NCI-H146 treated with DMSO at 0.1 percent for 48 hours (cell line): ENCODE measurements around the gene DEPDC5.
"Not testable (repeated sequence)": the region's sequence is repeated elsewhere in the genome, so short reads cannot be mapped to it uniquely, and the experiment has no call there.

ENCODE experiments used
- DNase-seq: peaks from one replicate; lab custom pipeline; 2025; ENCODE audit not compliant: unreplicated experiment; lab: John Stamatoyannopoulos, UW

DEPDC5 gene

DNA sequence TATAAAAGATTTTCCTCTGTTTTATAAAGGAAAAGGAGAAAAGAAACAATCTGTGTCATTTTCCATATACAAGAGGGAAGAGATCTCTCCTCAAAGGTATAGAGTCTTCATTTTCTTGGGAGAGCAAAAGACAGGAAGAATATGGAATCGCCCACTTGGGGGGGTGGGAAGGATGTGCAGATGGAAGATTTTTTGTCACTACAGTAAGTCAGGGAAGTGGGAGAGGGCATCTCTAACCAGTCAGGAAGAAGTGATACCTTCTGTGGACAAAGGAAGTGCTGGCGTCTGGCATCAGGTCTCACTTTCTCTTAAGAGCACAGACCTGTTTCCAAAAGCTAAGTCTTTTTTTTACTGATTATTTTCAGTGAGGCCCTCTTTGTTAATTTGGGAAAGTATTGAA is 5.3 kb upstream of the DEPDC5 start:
- DNase-seq: no peak

DNA sequence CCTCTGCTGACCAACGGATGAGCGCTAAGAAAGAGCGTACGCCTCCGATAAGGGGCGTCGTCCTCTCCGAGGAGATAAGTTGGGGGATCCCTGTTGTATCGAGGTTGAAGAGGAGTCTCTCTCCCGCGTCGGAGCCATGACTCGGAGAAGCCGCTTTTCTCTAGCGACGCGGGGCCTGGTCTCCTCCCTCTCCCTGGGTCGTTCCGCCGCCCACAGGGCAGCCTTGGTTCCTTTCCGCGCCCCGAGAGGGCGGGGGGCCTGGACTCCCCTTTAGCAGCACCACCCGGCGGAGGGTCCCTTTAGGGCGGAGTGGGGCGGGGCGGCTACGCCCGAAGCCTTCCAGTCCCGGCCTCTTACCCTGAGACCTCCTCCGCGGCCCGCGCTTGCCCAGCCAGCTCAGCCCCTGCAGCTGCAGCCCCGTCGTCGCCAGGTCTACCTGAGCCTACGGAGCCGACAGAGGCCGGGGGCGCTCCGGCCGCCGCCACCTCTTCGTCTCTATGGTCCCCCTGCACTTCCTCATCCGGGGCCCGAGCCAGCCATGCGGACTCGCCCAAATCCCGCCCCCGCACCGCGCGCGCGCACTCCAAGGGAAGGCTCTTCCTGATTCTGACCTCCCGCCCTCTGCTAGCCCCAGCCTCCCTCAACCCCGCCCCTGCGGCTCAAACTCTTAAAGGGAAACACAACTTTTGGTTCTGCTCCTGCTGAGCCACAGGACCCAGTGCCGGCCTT is 4.0 kb upstream of the DEPDC5 start, which contains the start of gene PRR14L:
Gene PRR14L, minus strand, starts transcription at position 497 of the 729 bp plus-strand sequence. CDS start 11,272 bp downstream, outside the sequence.
- DNase-seq: peak; percentile 75

DNA sequence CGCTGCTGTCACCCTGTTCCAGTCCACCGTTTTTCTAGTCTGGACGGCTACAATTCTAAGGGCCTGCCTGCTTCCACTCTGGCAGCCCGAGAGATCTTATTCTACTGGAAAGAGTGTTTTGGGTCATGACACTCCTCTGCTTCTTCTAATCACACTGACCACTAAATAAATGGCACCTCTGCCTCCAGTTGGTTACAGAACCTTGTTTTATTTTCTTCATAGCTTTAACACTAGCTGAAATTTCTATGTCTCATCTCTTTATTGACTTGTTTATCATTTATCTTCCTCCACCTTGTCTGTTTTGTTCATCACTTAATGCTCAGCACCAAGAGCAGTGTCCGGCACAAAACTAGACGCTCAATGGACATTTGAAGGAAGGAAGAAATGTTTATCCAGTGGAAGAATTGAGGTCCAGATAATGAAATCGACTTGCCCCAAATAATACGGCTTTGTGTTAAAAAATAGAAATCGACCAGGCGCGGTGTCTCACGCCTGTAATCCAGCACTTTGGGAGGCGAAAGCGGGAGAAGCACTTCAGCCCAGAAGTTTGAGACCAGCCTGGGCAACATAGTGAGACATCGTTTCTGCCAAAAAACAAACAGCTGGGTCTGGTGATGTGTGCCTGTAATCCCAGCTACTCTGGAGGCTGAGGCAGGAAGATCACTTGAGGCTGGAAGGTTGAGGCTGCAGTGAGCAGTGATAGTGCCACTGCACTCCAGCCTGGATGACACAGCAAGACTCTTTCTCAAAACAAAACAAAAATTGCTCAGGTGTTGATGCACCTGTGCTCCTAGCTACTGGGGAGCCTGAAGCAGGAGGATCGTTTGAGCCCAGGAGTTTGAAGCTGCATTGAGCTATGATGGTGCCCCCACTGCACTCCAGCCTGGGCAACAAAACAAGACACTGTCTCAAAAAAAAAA is 3.2 kb upstream of the DEPDC5 start:
- no peak for DNase-seq

DNA sequence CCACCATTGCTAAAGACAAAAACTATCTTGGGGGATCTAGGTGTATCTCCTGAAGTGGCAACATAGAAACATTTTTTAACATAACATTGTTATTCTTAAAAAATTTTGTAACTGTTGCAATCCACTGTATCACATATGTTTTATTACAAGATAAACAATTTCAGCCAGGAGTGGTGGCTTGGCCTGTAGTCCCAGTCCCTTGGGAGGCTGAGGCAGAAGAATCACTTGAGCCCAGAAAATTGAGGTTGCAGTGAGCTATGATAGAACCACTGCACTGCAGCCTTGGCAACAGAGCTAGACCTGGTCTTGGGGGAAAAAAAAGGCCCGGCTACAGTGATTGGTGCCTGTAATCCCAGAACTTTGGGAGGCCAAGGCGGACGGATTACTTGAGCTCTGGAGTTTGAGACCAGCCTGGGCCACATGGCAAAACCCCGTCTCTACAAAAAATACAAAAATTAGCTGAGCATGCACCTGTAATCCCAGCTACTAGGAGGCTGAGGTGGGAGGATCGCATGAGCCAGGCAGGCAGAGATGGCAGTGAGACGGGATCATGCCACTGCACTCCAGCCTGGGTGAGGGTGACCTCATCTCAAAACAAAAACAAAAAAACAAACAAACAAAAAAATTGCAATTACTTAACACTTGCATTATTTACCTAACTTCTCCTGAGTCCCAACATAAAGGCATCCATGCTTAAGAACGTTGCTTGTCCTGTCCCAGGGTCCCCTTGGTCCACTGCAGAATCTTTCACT is 1.5 kb upstream of the DEPDC5 start:
- no peak for DNase-seq

DNA sequence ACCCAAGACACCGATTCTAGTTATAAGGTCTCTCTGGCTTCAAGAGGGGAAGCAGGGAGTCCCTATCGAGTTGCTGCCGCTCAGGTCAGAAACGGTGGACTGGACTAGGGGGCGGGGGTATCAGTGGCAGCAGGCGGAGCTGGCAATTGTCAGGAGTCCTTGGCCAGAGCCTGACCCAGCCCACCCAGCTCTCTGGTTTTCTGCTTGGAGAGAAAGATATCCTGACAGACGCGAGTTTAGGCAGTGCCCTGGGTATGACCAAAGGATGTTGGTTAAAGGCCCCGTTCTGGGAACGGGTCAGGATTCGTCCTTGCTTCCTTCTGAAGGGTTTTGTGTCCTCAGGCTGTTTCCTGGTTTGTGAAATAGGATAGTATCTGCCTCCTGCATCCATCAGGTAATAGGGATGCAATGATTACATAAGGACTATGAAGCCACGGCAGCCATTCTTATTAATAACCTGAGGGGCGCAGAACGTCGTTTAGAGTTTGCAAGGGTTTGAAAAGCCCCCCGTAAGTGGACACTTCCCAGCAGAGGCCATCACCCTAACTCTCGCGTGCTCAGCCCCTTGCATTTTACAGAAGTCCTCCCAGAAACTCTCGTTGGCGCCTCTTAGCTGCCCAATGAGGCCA is 700 bp upstream of the DEPDC5 start:
- DNase-seq: peak; percentile 71

DNA sequence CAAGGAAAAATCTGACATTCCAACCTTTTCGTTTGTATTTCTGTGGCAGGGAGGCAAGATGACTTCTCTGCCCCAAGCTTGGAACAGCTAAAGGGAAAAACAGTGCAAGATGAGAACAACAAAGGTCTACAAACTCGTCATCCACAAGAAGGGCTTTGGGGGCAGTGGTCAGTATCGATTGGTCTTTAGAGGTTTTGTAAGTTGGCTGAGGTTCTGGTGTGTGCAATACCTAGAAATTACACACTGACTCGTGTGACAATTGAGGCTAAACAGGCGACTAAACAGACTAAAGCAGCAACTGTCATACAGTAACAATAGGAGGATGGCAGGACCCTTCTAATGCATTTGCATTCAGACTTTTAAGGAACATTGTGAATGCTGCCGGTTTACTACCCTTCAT is 994 bp downstream of the DEPDC5 start:
- DNase-seq: no peak

DNA sequence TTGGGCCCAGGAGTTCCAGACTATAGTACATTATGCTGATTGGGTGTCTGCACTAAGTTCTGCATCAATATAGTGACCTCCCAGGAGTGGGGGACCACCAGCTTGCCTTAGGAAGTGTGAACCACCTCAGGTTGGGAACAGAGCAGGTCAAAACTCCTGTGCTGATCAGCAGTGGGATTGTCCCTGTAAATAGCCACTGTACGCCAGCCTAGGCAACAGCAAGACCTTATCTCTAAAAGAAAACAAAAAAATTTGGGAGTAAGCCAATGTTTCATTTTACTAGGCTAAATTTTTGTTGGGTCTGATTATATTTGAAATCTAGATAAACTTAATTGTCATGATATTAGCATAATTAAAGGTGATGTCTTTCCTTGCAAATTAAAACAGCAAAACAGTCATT is 3.4 kb downstream of the DEPDC5 start:
- no peak for DNase-seq

DNA sequence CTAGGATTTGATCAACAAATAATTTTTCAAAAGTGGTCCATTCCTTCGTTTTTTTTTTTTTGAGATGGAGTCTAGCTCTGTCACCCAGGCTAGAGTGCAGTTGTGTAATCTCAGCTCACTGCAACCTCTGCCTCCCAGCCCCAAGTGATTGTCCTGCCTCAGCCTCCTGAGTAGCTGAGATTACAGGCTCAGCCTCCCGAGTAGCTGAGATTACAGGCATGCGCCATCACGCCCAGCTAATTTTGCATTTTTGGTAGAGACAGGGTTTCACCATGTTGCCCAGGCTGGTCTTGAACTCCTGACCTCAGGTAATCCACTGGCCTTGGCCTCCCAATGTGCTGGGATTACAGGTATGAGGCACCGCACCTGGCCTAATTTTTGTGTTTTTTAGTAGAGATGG is 5.0 kb downstream of the DEPDC5 start:
- DNase-seq: not testable (repeated sequence)

DNA sequence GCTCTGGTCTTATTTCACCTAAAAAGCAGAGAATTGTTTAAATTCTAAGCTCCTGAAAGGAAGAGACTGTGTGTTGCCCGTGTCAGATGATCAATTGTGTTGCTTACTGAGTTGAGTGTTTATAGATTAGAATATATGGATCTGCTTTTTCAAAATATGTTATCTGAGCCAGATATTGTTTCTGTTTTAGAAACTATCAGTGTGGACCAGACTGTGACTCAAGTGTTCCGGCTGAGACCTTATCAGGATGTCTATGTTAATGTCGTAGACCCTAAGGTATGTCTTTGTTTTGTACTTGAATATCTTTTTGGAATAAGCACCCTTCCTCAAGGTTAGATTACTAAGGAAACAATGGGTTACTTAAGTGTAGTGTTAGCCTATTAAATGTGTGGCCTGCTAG is 11.0 kb downstream of the DEPDC5 start:
- no peak for DNase-seq

DNA sequence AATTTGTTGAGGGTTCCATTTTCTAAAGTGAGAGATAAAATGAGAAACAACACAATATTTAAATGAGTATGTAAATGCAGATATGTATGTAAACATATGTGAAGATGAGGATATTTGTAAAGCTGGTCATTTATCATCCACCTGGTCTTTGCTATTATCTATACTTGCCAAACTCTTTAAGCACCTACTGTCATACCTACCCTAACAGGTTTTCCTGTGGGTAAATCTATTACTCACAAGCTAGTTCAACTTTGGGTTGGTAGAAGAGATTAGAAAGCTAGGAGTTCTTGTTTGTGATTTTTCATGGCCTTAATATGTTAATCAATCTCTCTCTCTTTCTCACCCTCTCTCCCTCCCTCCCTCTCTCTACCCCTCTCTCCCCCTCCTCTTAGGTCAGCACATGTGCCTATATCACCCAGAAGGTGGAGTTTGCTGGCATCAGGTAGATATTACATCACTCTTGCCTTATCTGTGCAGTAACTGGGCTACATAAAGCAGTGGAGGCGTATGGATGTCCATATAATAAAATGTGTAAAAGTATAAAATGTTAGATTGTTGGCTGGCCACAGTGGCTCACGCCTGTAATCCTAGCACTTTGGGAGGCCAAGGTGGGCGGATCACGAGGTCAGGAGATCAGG is 14.7 kb downstream of the DEPDC5 start:
- DNase-seq: no peak

DNA sequence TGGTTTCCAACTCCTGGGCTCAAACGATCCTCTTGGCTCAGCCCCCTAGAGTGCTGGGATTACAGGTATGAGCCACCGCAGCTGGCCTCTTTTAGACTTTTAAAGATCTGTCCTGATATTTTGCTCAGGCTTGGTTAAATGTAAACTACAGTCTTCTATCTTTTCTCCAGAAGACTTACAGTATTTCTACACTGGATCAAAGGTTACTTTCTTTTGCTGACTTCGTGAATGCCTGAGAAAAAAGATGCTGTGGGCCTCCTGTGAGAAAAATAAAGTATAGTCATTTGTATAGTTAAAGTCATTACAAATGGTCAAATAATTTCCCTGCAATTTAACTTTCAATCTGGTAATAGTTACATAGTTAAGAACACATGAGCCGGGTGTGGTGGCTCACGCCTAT is 19.6 kb downstream of the DEPDC5 start:
- DNase-seq: no peak

DNA sequence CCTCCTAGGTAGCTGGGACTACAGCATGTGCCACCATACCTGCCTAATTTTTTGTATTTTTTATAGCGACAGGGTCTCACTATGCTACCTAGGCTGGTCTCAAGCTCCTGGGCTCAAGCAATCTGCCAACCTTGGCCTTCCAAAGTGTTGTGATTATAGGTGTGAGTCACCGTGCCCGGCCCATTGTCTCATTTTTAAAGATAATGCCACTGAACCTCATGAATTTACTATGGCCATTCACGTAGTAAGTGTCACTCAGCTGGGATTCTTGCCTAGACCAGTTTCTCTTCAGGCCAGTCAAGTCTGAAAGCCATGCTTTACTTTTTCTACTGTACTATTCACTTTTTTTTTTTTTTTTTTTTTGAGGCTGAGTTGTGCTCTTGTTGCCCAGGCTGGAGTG is 22.4 kb downstream of the DEPDC5 start:
- DNase-seq: no peak

DNA sequence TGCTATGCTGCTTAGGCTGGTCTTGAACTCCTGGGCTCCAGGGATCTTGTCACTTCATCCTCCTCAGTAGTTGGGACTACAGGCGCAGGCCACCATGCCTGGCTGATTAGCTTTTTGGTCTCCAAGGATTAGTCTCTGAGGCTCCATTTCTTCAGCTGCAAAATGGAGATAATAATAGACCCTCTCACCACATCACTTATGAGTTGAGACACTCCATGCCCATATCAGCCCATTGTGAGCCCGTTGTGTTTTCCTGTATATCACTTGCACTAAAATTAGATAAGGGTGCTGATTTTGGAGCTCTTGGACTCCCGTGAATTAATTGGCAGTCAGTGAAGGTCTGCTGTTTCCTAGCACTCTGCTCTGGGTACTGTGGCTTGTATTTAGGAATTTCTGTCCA is 36.0 kb downstream of the DEPDC5 start:
- DNase-seq: no peak

DNA sequence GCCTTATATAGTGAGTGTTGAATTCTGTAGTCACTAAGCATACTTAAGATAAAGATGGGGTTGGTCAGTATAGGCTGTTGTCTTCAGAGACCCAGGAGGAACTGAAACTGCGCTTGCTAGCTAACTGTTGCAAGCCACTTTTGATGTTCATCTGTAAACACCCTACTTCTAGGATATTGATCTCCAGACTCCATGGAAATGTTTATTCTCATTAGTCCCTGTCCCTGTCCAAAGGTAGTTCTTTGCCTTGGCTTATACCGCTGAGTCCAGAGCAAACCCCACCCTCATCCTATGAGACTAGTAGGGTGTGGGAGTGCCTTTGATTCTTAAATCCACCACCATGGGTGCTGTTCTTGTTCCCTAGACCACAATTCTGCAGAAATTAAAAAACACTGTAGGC is 36.4 kb downstream of the DEPDC5 start:
- no peak for DNase-seq

DNA sequence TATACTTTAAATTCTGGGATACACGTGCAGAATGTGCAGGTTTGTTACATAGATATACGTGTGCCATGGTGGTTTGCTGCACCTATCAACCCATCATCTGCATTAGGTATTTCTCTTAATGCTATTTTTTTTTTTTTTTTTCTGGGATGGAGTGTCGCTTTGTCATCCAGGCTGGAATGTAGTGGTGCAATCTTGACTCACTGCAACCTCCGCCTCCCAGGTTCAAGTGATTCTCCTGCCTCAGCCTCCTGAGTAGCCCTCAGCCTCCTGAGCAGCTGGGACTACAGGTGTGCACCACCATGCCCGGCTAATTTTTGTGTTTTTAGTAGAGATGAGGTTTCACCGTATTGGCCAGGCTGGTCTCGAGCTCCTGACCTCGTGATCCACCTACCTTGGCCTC is 45.5 kb downstream of the DEPDC5 start:
- not testable (repeated sequence) for DNase-seq

DNA sequence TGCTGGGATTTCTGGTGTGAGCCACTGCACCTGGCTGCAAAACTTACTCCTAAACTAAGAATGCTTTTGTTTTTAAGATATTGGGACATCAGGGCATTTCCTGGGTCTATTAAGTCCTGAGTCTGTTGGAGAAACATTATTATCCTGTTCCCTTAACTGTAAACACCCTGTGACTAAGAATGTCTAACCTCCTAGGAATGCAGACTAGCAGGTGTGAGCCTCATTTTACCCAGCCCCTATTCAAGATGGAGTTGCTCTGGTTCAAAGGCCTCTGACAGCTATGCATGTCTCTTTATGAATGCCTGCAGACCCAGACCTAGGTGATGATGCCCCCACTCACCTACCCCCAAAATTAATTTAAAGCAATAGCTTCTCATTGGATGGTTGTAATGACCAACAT is 46.2 kb downstream of the DEPDC5 start:
- DNase-seq: no peak

DNA sequence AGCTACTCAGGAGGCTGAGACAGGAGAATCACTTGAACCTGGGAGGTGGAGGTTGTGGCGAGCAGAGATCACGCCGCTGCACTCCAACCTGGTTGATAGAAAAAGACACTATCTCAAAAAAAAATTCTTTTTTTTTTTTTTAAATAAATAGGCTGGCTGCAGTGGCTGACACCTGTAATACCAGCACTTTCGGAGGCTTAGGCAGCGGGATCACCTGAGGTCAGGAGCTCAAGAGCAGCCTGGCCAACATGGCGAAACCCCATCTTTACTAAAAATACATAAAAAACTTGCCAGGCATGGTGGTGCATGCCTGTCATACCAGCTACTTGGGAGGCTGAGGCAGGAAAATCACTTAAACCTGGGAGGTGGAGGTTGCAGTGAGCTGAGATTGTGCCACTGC is 47.0 kb downstream of the DEPDC5 start:
- not testable (repeated sequence) for DNase-seq

DNA sequence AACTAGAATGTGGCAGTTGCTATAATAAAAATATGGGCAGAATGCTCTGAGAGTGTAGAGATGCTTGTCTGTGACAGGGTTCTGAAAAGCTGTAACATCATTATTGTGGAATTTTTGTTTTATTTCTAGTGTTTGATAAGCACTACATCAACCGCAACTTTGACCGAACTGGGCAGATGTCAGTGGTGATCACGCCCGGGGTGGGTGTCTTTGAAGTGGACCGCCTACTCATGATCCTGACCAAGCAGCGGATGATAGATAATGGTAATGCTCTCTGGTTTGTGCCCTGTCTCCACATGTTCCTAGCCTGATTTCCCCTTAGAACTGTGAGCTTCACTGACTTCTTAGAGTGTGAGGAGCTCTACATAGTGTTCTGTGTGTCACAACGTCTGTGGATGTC is 48.8 kb downstream of the DEPDC5 start:
- no peak for DNase-seq

DNA sequence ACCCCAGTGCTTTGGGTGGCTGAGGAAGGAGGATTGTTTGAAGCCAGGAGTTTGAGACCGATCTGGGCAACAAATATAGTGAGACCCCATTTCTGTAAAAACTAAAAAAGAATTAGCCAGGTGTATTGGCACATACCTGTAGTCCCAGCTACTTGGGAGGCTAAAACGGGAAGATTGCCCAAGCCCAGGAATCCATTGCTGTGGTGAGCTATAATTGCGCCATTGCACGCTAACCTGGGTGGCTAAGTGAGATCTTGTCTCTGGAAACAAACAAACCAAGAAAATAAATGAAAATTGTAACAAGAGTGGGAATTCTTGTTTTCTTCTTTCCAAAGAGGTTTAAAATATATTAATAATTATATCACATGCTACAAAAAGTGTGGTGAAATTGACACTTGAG is 52.9 kb downstream of the DEPDC5 start:
- no peak for DNase-seq

DNA sequence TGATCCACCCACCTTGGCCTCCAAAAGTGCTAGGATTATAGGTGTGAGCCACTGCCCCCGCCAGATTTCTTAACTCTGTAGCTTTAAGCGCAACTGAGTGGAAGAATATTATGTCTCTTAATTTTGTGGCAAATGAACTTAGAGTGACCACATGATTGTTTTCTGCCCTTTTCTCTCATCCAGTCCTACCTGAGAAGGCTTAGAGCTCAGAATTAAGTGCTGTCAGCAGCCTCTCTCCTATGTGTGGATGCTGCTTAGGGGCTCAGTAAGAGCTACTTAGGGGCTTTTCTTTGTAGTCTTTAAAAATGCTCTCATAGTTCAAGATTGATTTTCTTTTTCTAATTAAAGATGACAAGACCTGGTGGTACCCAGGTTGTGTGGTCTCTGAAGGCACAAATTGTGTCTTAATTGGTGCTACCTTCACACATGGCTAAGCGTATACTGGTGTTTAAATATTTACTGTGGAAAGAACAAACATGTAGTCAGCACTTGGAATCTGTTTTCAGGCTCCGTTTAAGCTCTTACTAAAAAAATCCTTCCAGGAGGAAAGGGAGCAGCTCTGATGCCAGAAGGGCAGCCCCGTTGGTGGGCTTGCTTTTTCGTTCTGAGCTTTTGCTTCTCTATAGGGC is 59.3 kb downstream of the DEPDC5 start:
- peak; percentile 11 for DNase-seq
